Heart left ventricle (tissue), 11 donors: ENCODE results near the gene TMSB15A. TPM values are rescaled to one million over a fixed set of nuclear protein-coding genes. Genes with fewer than 3 reads are reported as not detected.

Experiments
- polyA plus RNA-seq, 2 donors: library from polyadenylated mRNA; stranded (reverse); fragments of 200-250 nt; gene quantifications; one replicate each; pipeline ENCODE4 v1.2.3, GENCODE V29; 2013
- total RNA-seq, 9 donors: library from RNA; depleted of rRNA in 2 of 9; stranded (reverse); fragments of >200 nt in 2 of 9; fragmentation: NEBNext Ultra II Directional in 3 of 9; extraction: Animal tissue kit (Norgen Biotek cat#: 25700) in 3 of 9; gene quantifications; one replicate each; pipeline versions ENCODE4 v1.1.0 to v1.2.4, GENCODE V29; 2016 to 2023
- donor health status: ischemic (EF 13 %, LVEDD 7.1; RV severe dilation, severe dysfunction).
- donor health status: healthy with polysubstance abuse.
- donor health status: DM: no; HTN: yes; CAD: no.
- donor health status: DM: no; HTN: no; CAD: no.
- donor health status: ischemic (EF 25% LVEDD 5.7; RV mildly dilated, moderate dysfunction).
- donor health status: healthy.
- donor health status: DM: yes; HTN: yes; CAD: no.
- donor health status: PGD.
- donor health status: nonischemic (EF 23%, LVEDD 6.1; RV moderate dilation, normal function).

The TMSB15A gene
- total and polyA plus RNA-seq, 11 donors = 0.12 to 1.3 (median 0.66) TPM; not detected in 6

Other genes starting within 250 kb of the TMSB15A start
- gene NXF2B, start 76.7 kb downstream of the TMSB15A start, total RNA-seq = not detected
- gene NXF2B, start 76.7 kb downstream of the TMSB15A start, polyA plus RNA-seq = not detected
- gene TCP11X2, start 44.9 kb downstream of the TMSB15A start, total RNA-seq = not detected
- not detected for gene TCP11X2, start 44.9 kb downstream of the TMSB15A start, polyA plus RNA-seq
- 1 to 10 TPM; 3.0 to 7.6 (median 5.5) TPM for gene ARMCX5, start 82.8 kb upstream of the TMSB15A start, total RNA-seq
- gene ARMCX5, start 82.8 kb upstream of the TMSB15A start, polyA plus RNA-seq = 10 to 100 TPM in 1 of 2 donors, 1 to 10 TPM in 1; 1.7 to 10.5 TPM
- gene GPRASP1, start 134.7 kb upstream of the TMSB15A start, total RNA-seq = 1 to 10 TPM; 2.2 to 9.7 (median 7.3) TPM
- gene GPRASP1, start 134.7 kb upstream of the TMSB15A start, polyA plus RNA-seq = 1 to 10 TPM; 1.4 to 4.0 TPM
- 10 to 100 TPM in 7 of 9 donors, 1 to 10 TPM in 2; 7.5 to 19.6 (median 14.2) TPM for gene GPRASP2, start 195.7 kb upstream of the TMSB15A start, total RNA-seq
- gene GPRASP2, start 195.7 kb upstream of the TMSB15A start, polyA plus RNA-seq = 1 to 10 TPM; 4.3 to 7.7 TPM
- gene GPRASP3, start 204.0 kb upstream of the TMSB15A start, total RNA-seq = 1 to 10 TPM; 3.1 to 9.6 (median 5.4) TPM
- 1 to 10 TPM; 1.1 to 2.3 TPM for gene GPRASP3, start 204.0 kb upstream of the TMSB15A start, polyA plus RNA-seq